ENCODE results near the gene JOSD2. TPM values are rescaled to one million over a fixed set of nuclear protein-coding genes. Genes with fewer than 3 reads are reported as not detected.

The JOSD2 gene
- total RNA-seq, 1 donor from 2014 or later: 34.7 TPM

DNA sequence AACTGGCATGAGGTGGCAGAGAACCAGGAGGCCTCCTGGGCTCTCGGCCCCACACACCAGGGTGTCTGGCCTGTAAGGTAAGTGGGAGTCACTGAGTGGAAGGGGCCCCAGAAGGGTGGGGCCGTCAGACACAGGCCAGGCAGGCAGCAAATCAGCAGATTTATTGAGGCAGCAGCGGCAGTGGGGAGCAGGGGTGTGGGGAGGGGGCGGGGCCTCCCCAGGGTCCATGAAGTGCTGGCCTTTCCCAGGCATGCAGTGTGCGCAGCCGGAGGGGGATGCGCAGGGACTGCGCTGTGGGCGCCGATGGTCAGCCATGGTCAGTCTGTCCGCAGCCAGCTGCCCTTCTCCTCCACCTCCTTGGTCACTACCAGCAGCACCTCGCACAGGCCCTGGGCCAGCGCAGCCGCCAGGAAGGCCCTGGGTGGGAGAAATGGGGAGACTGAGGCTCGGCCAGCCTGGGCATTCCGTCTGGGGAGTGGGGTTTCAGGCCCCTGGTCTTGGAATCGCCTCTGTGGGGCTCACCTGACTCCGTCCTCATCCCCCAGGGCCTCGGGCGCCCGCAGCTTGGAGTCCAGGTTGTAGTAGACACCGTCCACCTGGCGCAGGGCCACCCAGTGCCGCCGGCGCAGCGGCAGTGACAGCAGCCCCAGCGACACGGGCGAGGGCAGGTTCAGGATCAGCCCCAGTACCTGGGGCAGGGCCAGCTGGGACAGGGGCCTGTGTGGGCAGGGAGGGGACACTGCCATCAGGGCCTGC lies 5.0 kb downstream of the JOSD2 start:
- H3K4me3 ChIP-seq: no peak overlapping the region

DNA sequence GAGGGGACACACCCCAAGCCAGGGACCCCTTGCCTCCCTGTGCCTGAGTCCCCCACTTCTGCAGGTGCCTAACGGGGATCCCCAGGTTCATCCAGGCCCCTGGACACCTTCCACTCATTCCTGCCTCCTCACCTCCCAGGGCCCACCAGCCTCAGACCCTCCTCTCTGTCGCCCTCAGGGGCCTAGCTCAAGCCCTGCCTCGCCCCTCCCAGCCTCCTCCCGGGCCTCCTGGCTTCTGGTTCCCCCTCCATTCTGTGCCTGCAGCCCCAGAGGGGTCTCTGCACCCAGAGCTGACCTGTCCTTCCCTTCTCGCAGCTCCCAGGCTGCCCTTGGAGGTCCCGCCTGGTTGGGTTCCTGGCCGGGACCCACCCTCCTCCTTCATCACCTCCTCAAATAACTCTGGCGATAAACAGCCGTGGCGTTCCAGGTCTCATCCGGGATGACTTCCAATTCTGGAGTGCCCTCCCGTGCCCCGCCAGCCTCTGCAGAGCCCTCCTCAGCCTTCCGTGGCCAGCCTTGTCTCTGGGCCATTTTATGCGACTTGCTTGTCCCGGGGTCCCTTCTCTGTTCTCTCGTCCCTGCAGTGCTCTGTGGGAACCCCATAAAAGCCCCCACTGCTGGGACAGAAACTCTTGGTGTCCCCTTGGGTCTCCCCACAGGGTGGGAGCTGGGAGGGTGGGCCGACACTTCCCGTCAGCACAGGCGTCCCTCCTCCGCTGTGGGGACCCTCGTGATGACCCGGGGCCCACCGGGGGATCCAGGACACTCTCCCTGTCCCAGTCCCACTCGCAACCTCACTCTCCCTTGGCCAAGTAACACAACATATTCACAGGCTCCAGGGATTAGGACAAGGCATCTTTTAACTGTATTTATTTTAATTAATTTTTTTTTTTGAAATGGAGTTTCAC lies 9.2 kb downstream of the JOSD2 start:
- ATAC-seq (peak; percentile 32), DNase-seq (no peak)
- Histone ChIP-seq H3K9me3 (no peaks in the 10 kb centered on the region), H3K4me1 (no peaks in the 10 kb centered on the region), H3K36me3 (no peaks in the 10 kb centered on the region), H3K27ac (no peak overlapping the region), H3K27me3 (no peaks in the 10 kb centered on the region), H3K4me3 (no peak overlapping the region)
- TF ChIP-seq, protein P1, sequence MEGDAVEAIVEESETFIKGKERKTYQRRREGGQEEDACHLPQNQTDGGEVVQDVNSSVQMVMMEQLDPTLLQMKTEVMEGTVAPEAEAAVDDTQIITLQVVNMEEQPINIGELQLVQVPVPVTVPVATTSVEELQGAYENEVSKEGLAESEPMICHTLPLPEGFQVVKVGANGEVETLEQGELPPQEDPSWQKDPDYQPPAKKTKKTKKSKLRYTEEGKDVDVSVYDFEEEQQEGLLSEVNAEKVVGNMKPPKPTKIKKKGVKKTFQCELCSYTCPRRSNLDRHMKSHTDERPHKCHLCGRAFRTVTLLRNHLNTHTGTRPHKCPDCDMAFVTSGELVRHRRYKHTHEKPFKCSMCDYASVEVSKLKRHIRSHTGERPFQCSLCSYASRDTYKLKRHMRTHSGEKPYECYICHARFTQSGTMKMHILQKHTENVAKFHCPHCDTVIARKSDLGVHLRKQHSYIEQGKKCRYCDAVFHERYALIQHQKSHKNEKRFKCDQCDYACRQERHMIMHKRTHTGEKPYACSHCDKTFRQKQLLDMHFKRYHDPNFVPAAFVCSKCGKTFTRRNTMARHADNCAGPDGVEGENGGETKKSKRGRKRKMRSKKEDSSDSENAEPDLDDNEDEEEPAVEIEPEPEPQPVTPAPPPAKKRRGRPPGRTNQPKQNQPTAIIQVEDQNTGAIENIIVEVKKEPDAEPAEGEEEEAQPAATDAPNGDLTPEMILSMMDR (IDR thresholded peaks at IDR 0.05): no peak
- intact Hi-C loops (cut with DNase I): no loop called here

More for the DNA sequence above, 5.0 kb downstream of the JOSD2 start:
- H3K27me3 ChIP-seq: no peaks in the 10 kb centered on the region
- H3K9me3 ChIP-seq: no peaks in the 10 kb centered on the region
- TF ChIP-seq, protein P1 (IDR thresholded peaks at IDR 0.05): no peak
- H3K27ac ChIP-seq: no peak overlapping the region
- ATAC-seq (no peak), DNase-seq (peak; percentile 66)
- intact Hi-C loops (cut with DNase I): no loop called here
- peaks cover 9% of the 10 kb centered on the region for H3K4me1 ChIP-seq
- no peaks in the 10 kb centered on the region for H3K36me3 ChIP-seq

GRCh38 chr19:50501186-50501567 lies 9.8 kb downstream of the JOSD2 start:
- Histone ChIP-seq H3K27me3 (no peaks in the 10 kb centered on the region), H3K27ac (no peak overlapping the region), H3K9me3 (no peaks in the 10 kb centered on the region), H3K4me3 (no peak overlapping the region), H3K4me1 (no peaks in the 10 kb centered on the region), H3K36me3 (no peaks in the 10 kb centered on the region)
- TF ChIP-seq, protein P1 (IDR thresholded peaks at IDR 0.05): no peak
- ATAC-seq: no peak
- no peak for DNase-seq
- intact Hi-C loops (cut with DNase I): no loop called here

GRCh38 chr19:50500753-50501151 lies 10.2 kb downstream of the JOSD2 start:
- H3K4me3 ChIP-seq: no peak overlapping the region
- peak; percentile 58 for ATAC-seq

DNA sequence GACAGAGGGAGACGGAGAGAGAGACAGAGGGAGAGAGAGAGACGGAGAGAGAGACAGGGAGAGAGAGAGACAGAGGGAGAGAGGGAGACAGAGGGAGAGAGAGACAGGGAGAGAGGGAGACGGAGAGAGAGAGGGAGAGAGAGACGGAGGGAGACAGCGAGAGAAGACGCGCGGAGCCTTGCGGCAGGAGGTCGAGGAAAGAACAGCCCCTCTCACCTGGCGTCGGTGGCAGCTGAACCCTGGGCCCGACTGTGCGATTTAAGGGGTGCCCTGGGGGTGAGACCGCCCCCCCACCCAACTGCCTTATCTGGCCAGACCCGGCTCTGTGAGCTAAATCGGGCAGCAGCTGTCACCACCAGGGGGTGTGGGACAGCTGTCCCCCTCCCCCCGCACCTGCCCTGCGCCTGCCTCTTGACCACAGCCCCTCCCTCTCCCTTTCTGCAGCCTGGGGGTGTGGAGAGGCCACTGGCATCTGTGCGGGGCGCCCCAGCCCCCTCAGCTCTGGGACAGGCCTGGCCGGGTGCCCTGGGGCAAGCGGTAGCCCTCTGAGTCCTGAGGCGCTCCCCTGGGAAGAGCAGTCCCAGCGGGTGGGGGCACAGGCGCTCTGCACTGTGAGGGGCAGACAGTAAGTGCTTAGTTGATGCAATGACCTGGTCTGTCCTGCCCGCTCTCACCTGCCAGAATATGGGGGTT lies 10.8 kb downstream of the JOSD2 start:
- Histone ChIP-seq H3K36me3 (no peaks in the 10 kb centered on the region), H3K27me3 (no peaks in the 10 kb centered on the region), H3K9me3 (no peaks in the 10 kb centered on the region), H3K27ac (no peak overlapping the region), H3K4me1 (no peaks in the 10 kb centered on the region), H3K4me3 (no peak overlapping the region)
- TF ChIP-seq, protein P1 (IDR thresholded peaks at IDR 0.05): no peak
- DNase-seq (no peak), ATAC-seq (peak; percentile 54)
- intact Hi-C loops (cut with DNase I): no loop called here

More at GRCh38 chr19:50500753-50501151, 10.2 kb downstream of the JOSD2 start:
- no peaks in the 10 kb centered on the region for H3K36me3 ChIP-seq
- TF ChIP-seq, protein P1 (IDR thresholded peaks at IDR 0.05): no peak
- H3K9me3 ChIP-seq: no peaks in the 10 kb centered on the region
- intact Hi-C loops (cut with DNase I): no loop called here
- H3K4me1 ChIP-seq: no peaks in the 10 kb centered on the region
- no peaks in the 10 kb centered on the region for H3K27me3 ChIP-seq
- no peak for DNase-seq
- H3K27ac ChIP-seq: no peak overlapping the region
